Ectodermal cell (in vitro differentiated cells): ENCODE results near the gene CD200.

Source experiments
- H3K27ac ChIP-seq: 2 replicates; pipeline ENCODE4 v1.7.0; 2013; ENCODE audit warnings: mild to moderate bottlenecking, low read depth, low read length; ENCODE audit not compliant: insufficient read depth, poor library complexity, severe bottlenecking
- H3K27me3 ChIP-seq: 2 replicates; pipeline ENCODE4 v1.7.0; 2013; ENCODE audit warnings: mild to moderate bottlenecking, low read length; ENCODE audit not compliant: insufficient read depth, control insufficient read depth, poor library complexity, severe bottlenecking
- H3K36me3 ChIP-seq: one replicate; pipeline ENCODE4 v1.7.0; 2013; ENCODE audit warnings: low read length; ENCODE audit not compliant: control insufficient read depth, insufficient read depth
- H3K4me1 ChIP-seq: one replicate; pipeline ENCODE4 v1.7.0; 2013; ENCODE audit warnings: low read length; ENCODE audit not compliant: control insufficient read depth, insufficient read depth
- H3K4me3 ChIP-seq: 2 replicates; pipeline ENCODE4 v1.7.0; 2013; ENCODE audit warnings: low read depth, low read length, control low read depth; ENCODE audit not compliant: insufficient read depth
- H3K9me3 ChIP-seq: 2 replicates; pipeline ENCODE4 v1.7.0; 2013; ENCODE audit warnings: mild to moderate bottlenecking, low read length, moderate library complexity; ENCODE audit not compliant: control insufficient read depth
- WGBS, 2 experiments: methylation state at CpG; one replicate each; pipeline ENCODE4 v1.1.7; 2013; ENCODE audit warnings: missing lambda C conversion rate in 2 of 2; 5-methylcytosine and 5-hydroxymethylcytosine counted together

The CD200 gene

GRCh38 chr3:112382543-112383160 lies 49.7 kb downstream of the CD200 start:
- Histone ChIP-seq H3K9me3 (no peaks in the 10 kb centered on the region), H3K4me3 (no peak overlapping the region)
- WGBS, 2 experiments: 92 to 94% methylated on average over 7 of the region's 7 CpGs

GRCh38 chr3:112384769-112385168 lies 51.8 kb downstream of the CD200 start:
- no peaks in the 10 kb centered on the region for H3K27me3 ChIP-seq
- H3K9me3 ChIP-seq: no peaks in the 10 kb centered on the region
- no peak overlapping the region for H3K4me3 ChIP-seq
- no peaks in the 10 kb centered on the region for H3K36me3 ChIP-seq
- H3K27ac ChIP-seq: no peak overlapping the region
- H3K4me1 ChIP-seq: no peaks in the 10 kb centered on the region

More at GRCh38 chr3:112382543-112383160, 49.7 kb downstream of the CD200 start:
- Histone ChIP-seq H3K4me1 (no peaks in the 10 kb centered on the region), H3K27ac (no peak overlapping the region), H3K27me3 (no peaks in the 10 kb centered on the region), H3K36me3 (no peaks in the 10 kb centered on the region)

GRCh38 chr3:112388972-112389371 lies 56.0 kb downstream of the CD200 start:
- Histone ChIP-seq H3K4me1 (peaks cover 11% of the 10 kb centered on the region), H3K9me3 (peaks cover 6% of the 10 kb centered on the region), H3K36me3 (no peaks in the 10 kb centered on the region), H3K27me3 (no peaks in the 10 kb centered on the region), H3K27ac (no peak overlapping the region), H3K4me3 (no peak overlapping the region)

- H3K36me3 ChIP-seq: no peaks in the 10 kb centered on the region
- no peaks in the 10 kb centered on the region for H3K27me3 ChIP-seq
- no peak overlapping the region for H3K27ac ChIP-seq
- no peak overlapping the region for H3K4me3 ChIP-seq
- H3K4me1 ChIP-seq: peaks cover 11% of the 10 kb centered on the region
- peaks cover 6% of the 10 kb centered on the region for H3K9me3 ChIP-seq
Measured at GRCh38 chr3:112389961-112390360, 57.0 kb downstream of the CD200 start.

GRCh38 chr3:112390783-112391641 lies 58.1 kb downstream of the CD200 start:
- H3K27ac ChIP-seq: peak overlapping the region; percentile 65
- peaks cover 6% of the 10 kb centered on the region for H3K9me3 ChIP-seq
- no peak overlapping the region for H3K4me3 ChIP-seq
- H3K36me3 ChIP-seq: no peaks in the 10 kb centered on the region
- WGBS, 2 experiments: 16 to 26% methylated on average over 4 of the region's 4 CpGs
- peaks cover 11% of the 10 kb centered on the region for H3K4me1 ChIP-seq
- no peaks in the 10 kb centered on the region for H3K27me3 ChIP-seq

- Histone ChIP-seq H3K36me3 (no peaks in the 10 kb centered on the region), H3K27ac (peak overlapping the region; percentile 65), H3K4me3 (no peak overlapping the region), H3K27me3 (no peaks in the 10 kb centered on the region), H3K4me1 (peaks cover 11% of the 10 kb centered on the region), H3K9me3 (peaks cover 6% of the 10 kb centered on the region)
- WGBS, 2 experiments: 79 to 93% methylated on average over 3 of the region's 3 CpGs
Measured at GRCh38 chr3:112391648-112392047, 58.7 kb downstream of the CD200 start.

- WGBS, 2 experiments: 80 to 100% methylated on average over 4 to 6 of the region's 6 CpGs
Measured at GRCh38 chr3:112392393-112393359, 59.7 kb downstream of the CD200 start.

GRCh38 chr3:112393360-112393728 lies 60.4 kb downstream of the CD200 start:
- no peak overlapping the region for H3K27ac ChIP-seq
- peaks cover 11% of the 10 kb centered on the region for H3K4me1 ChIP-seq
- no peaks in the 10 kb centered on the region for H3K27me3 ChIP-seq
- H3K36me3 ChIP-seq: no peaks in the 10 kb centered on the region
- no peak overlapping the region for H3K4me3 ChIP-seq
- 43% methylated on average over 2 of the region's 3 CpGs; no CpG with 5 or more reads in 1 of the 2 experiments for WGBS, 2 experiments
- H3K9me3 ChIP-seq: peaks cover 6% of the 10 kb centered on the region

More at GRCh38 chr3:112392393-112393359, 59.7 kb downstream of the CD200 start:
- H3K36me3 ChIP-seq: no peaks in the 10 kb centered on the region
- peaks cover 11% of the 10 kb centered on the region for H3K4me1 ChIP-seq
- peaks cover 6% of the 10 kb centered on the region for H3K9me3 ChIP-seq
- H3K4me3 ChIP-seq: no peak overlapping the region
- no peaks in the 10 kb centered on the region for H3K27me3 ChIP-seq
- no peak overlapping the region for H3K27ac ChIP-seq

GRCh38 chr3:112394003-112394640 lies 61.2 kb downstream of the CD200 start:
- H3K9me3 ChIP-seq: peaks cover 6% of the 10 kb centered on the region
- H3K4me3 ChIP-seq: no peak overlapping the region
- H3K36me3 ChIP-seq: no peaks in the 10 kb centered on the region
- H3K27me3 ChIP-seq: no peaks in the 10 kb centered on the region
- peaks cover 11% of the 10 kb centered on the region for H3K4me1 ChIP-seq
- WGBS, 2 experiments: 94 to 95% methylated on average over 4 of the region's 4 CpGs
- H3K27ac ChIP-seq: no peak overlapping the region
